ENCODE measurements around the gene FMO2.

Gene FMO2

DNA sequence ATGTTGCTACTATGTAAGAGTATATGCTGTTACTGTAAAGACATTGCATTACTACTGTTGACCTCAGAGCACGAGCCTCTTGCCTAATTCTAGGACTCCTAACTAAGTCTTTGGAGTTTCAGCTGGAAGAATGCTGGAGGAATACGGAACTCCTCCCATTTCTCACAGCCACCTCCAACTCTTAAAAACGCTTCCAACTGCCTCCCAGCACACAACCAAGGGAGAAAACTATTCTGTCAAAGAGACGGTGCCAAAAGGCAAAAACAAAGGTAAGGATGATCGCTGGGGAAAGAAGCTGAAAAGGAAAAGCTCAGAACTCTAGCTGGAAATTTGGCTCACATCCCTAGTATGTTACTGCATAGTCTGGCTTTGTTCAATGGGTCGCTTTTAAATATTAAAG lies at the start of gene FMO2:
TSS of gene FMO2 (plus strand) at position 210 of the 400 bp plus-strand sequence. CDS start 414 bp downstream, outside the sequence.
- Mint-ChIP-seq H3K9me3 (no peaks in the 10 kb centered on the region), H3K4me3 (no peak within 1 kb of the TSS), H3K27ac (no peak within 1 kb of the TSS), H3K36me3 (no peaks in the 10 kb centered on the region), H3K4me1 (no peaks in the 10 kb centered on the region), H3K27me3 (no peaks in the 10 kb centered on the region)
- no peak for ATAC-seq

- H3K27ac Mint-ChIP-seq = no peak overlapping the region
- no peak overlapping the region for H3K4me3 Mint-ChIP-seq
- no peaks in the 10 kb centered on the region for H3K36me3 Mint-ChIP-seq
- no peaks in the 10 kb centered on the region for H3K4me1 Mint-ChIP-seq
- H3K27me3 Mint-ChIP-seq = peaks cover 18% of the 10 kb centered on the region
- no peak for ATAC-seq
- H3K9me3 Mint-ChIP-seq = no peaks in the 10 kb centered on the region
Observed at GRCh38 chr1:171137580-171137979, 47.5 kb upstream of the FMO2 start.

GRCh38 chr1:171138980-171139379 lies 46.1 kb upstream of the FMO2 start:
- Mint-ChIP-seq H3K27ac (no peak overlapping the region), H3K36me3 (no peaks in the 10 kb centered on the region), H3K4me1 (no peaks in the 10 kb centered on the region), H3K27me3 (peaks cover 20% of the 10 kb centered on the region), H3K9me3 (no peaks in the 10 kb centered on the region), H3K4me3 (no peak overlapping the region)
- no peak for ATAC-seq

DNA sequence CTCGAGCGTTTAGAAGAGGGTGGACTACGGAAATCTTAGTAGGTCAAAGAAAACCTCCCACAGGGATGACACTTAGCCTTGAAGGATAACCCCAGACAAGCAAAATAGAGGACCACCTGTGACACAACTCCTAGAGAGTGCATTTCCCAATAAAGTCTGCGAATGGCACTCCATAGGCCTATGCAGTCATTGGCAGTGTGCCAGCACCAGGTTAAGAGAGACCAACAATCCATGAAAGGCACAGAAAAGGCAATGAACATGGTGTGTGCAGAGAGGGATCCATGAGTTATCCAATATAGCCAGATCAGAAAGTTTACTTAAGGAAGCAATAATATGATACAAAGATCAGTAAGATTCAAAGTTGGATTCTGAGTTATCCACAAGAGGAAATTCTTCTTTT lies 45.2 kb upstream of the FMO2 start:
- Mint-ChIP-seq H3K27me3 (peaks cover 29% of the 10 kb centered on the region), H3K4me3 (no peak overlapping the region), H3K4me1 (no peaks in the 10 kb centered on the region), H3K27ac (no peak overlapping the region), H3K9me3 (no peaks in the 10 kb centered on the region), H3K36me3 (no peaks in the 10 kb centered on the region)
- no peak for ATAC-seq

GRCh38 chr1:171140401-171140800 lies 44.7 kb upstream of the FMO2 start:
- Mint-ChIP-seq H3K27ac (no peak overlapping the region), H3K27me3 (peaks cover 34% of the 10 kb centered on the region), H3K4me1 (no peaks in the 10 kb centered on the region), H3K4me3 (no peak overlapping the region), H3K36me3 (no peaks in the 10 kb centered on the region), H3K9me3 (no peaks in the 10 kb centered on the region)
- no peak for ATAC-seq

DNA sequence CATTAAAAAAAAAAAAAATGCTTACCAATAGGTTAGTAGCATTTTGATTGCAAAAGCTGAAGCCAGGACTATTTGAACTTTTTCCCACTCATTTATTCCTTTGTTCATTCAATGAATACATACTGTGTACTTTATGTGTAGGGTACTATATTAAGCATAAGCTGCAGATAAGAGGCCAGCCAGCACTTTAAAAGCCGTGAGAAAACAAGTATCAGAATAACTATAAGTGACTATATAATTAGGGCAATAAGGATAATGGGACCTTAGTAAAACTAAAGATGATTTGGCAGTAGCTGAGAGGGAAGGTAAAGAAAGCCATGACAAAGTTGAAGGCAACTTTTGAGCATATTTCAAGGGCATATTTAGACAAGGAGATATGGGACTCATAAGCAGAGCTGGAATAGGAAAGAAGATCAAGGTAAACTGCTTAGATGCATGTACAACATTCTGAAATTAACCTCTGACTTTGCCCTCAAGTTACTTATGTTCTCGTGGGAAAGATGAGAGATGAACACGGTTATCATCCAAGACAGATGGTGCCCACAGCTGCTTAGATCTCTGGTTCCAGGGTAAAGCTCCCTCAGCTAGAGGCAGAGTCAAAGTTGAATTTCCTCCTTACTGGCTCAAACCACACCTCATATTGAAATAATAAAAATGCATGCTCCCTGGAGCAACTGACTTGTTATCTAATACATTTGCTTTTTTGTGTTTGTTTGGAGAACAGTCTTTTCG lies 44.0 kb upstream of the FMO2 start:
- H3K27ac Mint-ChIP-seq = no peak overlapping the region
- no peaks in the 10 kb centered on the region for H3K36me3 Mint-ChIP-seq
- H3K9me3 Mint-ChIP-seq = no peaks in the 10 kb centered on the region
- ATAC-seq = no peak
- H3K4me1 Mint-ChIP-seq = no peaks in the 10 kb centered on the region
- H3K27me3 Mint-ChIP-seq = peaks cover 34% of the 10 kb centered on the region
- no peak overlapping the region for H3K4me3 Mint-ChIP-seq

DNA sequence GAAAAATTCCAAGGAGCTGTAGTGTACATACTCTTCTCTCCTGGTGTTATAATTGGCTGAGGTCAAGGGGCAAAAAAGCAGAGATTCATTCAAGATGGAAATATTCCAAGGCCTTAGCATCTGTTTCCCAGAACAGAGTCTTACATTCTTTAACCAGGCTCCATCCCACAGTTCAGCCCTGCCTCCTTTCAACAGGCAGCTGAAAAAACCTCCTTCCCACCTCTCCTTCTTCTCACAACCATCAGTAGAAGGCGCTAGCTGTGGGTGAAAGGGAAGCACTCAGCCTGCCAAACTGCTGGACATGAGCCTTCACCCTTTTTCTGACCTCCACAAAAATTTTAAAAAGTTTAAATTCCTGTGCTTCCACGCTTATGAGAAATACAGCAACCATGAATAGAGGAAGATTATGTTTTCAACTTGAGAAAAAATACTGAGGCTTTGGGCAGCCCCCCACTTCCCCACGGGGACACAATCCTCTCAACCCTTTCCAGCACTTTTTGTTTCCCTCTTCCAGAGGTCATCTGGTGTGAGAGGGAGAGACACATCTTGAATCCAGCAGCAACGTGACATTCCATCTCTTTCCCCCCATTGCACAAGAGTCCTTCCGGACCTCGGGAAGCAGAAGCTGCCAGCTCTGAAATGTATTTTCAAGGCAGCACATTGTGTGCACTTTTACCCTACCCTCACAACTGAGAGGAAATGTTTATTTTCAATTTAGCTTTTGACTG lies 43.2 kb upstream of the FMO2 start:
- no peaks in the 10 kb centered on the region for H3K9me3 Mint-ChIP-seq
- ATAC-seq = no peak

DNA sequence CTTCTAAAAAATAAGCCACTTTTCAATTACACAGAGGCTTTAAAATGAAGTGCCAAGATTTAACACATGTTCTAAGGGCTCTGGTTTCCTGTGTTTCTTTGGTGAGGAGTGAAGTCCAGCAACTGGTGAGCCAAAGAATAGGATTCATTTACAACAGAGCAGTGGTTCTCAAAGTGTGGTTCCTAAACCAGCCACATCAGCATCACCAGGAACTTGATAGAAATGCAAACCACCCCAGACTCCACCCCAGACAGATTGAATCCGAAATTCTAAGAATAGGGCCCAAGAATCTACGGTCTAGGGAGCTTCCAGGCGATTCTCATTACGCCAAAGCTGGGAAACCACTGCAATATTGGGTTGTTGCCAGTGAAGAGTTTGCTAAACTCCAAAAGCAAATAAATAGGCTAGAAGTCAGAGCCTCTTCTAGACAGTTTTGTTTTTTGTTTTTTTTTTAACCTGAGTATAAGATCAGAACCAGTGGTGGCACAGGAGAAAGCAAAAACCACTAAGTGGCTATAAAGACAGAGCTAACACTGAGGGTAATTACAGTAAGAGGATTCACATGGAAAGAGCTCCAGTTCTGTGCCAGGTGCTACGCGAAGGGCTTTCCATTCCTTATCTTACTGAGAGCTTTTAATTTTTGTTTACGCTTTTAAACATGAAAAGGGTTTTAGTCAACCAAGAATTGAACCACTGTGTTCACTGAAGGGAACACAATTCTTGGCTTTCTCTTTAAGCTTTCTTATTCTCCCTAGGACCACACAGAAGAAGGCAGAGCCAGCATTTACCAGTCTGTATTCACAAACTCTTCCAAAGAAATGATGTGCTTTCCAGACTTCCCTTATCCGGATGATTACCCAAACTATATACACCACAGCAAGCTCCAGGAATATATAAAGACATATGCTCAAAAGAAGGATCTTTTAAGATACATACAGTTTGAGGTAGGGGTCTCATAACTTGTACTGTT lies 42.4 kb upstream of the FMO2 start:
- H3K27me3 Mint-ChIP-seq = peaks cover 24% of the 10 kb centered on the region
- H3K9me3 Mint-ChIP-seq = no peaks in the 10 kb centered on the region
- H3K27ac Mint-ChIP-seq = no peak overlapping the region
- no peak for ATAC-seq
- no peaks in the 10 kb centered on the region for H3K36me3 Mint-ChIP-seq
- H3K4me1 Mint-ChIP-seq = no peaks in the 10 kb centered on the region
- H3K4me3 Mint-ChIP-seq = no peak overlapping the region

More for the DNA sequence above, 43.2 kb upstream of the FMO2 start:
- Mint-ChIP-seq H3K27me3 (peaks cover 28% of the 10 kb centered on the region), H3K27ac (no peak overlapping the region), H3K36me3 (no peaks in the 10 kb centered on the region), H3K4me1 (no peaks in the 10 kb centered on the region), H3K4me3 (no peak overlapping the region)

GRCh38 chr1:171150156-171150555 lies 34.9 kb upstream of the FMO2 start:
- H3K4me1 Mint-ChIP-seq = no peaks in the 10 kb centered on the region
- peak overlapping the region; percentile 35 for H3K27ac Mint-ChIP-seq
- ATAC-seq = no peak

GRCh38 chr1:171152549-171152948 lies 32.6 kb upstream of the FMO2 start:
- H3K4me1 Mint-ChIP-seq = no peaks in the 10 kb centered on the region
- H3K27me3 Mint-ChIP-seq = peaks cover 6% of the 10 kb centered on the region
- H3K4me3 Mint-ChIP-seq = no peak overlapping the region
- no peaks in the 10 kb centered on the region for H3K36me3 Mint-ChIP-seq
- no peak for ATAC-seq
- no peak overlapping the region for H3K27ac Mint-ChIP-seq
- H3K9me3 Mint-ChIP-seq = no peaks in the 10 kb centered on the region

More at GRCh38 chr1:171150156-171150555, 34.9 kb upstream of the FMO2 start:
- H3K36me3 Mint-ChIP-seq = no peaks in the 10 kb centered on the region
- H3K4me3 Mint-ChIP-seq = no peak overlapping the region
- H3K9me3 Mint-ChIP-seq = no peaks in the 10 kb centered on the region
- peaks cover 9% of the 10 kb centered on the region for H3K27me3 Mint-ChIP-seq

- no peaks in the 10 kb centered on the region for H3K36me3 Mint-ChIP-seq
- H3K27ac Mint-ChIP-seq = no peak overlapping the region
- H3K4me3 Mint-ChIP-seq = no peak overlapping the region
- no peaks in the 10 kb centered on the region for H3K4me1 Mint-ChIP-seq
- H3K27me3 Mint-ChIP-seq = peaks cover 3% of the 10 kb centered on the region
- H3K9me3 Mint-ChIP-seq = no peaks in the 10 kb centered on the region
- no peak for ATAC-seq
Observed at GRCh38 chr1:171155484-171155883, 29.6 kb upstream of the FMO2 start.

DNA sequence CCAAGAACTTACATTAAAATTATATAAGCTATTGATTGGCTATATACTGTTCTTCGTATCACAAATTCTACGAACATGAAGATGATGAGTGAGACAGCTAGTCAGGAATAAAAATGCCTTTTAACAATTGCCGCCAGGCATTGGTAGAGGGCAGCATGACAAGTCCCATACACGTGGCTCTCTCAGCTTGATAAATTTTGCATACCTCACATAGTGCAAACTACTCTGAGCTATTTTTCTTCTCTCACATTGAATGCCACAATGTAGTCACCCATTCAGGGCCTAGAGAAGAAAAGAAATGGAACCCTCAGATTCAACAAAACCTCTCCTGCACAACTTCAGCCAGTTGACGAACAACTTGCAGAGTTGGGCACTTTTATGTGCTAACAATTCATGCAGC lies 27.0 kb upstream of the FMO2 start:
- Mint-ChIP-seq H3K4me3 (no peak overlapping the region), H3K9me3 (no peaks in the 10 kb centered on the region), H3K27ac (no peak overlapping the region), H3K27me3 (no peaks in the 10 kb centered on the region), H3K36me3 (no peaks in the 10 kb centered on the region), H3K4me1 (no peaks in the 10 kb centered on the region)
- ATAC-seq = no peak

DNA sequence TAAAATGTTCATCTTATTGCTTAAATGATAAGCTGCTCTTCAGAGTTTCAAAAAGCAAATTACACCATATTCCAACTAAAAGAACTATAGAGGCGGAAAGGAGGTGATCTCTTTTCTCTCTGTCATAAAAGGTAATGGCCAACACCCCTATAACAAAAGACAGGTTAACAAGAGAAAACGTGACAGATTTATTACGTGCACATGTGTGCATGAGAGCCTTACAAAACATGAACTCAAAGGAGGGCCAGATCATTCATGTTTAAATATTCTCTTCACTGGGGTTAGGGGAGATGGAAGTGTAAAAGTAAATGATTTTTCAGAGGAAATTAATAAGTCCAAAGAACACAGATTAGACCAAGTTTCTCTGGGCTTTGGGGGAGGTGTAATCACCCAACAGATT lies 26.5 kb upstream of the FMO2 start:
- no peak overlapping the region for H3K27ac Mint-ChIP-seq
- no peak for ATAC-seq
- no peaks in the 10 kb centered on the region for H3K36me3 Mint-ChIP-seq
- H3K4me1 Mint-ChIP-seq = no peaks in the 10 kb centered on the region
- no peaks in the 10 kb centered on the region for H3K9me3 Mint-ChIP-seq
- no peaks in the 10 kb centered on the region for H3K27me3 Mint-ChIP-seq
- H3K4me3 Mint-ChIP-seq = no peak overlapping the region

GRCh38 chr1:171159148-171159547 lies 26.0 kb upstream of the FMO2 start:
- Mint-ChIP-seq H3K9me3 (no peaks in the 10 kb centered on the region), H3K4me3 (no peak overlapping the region), H3K36me3 (no peaks in the 10 kb centered on the region), H3K27ac (no peak overlapping the region), H3K27me3 (no peaks in the 10 kb centered on the region), H3K4me1 (no peaks in the 10 kb centered on the region)
- no peak for ATAC-seq

DNA sequence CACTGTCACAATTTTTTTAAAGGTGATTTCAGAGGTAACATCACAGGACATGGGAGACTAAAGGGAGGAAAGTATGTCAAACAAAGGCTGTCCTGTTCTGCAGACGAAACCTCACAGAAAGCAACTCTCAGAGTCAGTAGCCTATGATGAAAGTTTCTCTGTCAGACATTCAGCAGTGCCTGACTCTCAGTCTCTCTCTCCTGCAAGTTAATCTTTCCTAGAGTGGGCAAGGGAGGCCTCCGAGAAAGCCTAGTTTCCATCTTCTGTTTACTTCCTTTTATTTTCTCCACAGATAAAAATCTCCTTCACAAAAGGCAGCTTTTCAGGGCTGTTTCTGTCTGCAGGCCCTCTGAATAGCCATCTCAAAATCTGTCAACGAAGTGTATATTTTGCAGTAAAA lies 24.9 kb upstream of the FMO2 start:
- no peaks in the 10 kb centered on the region for H3K9me3 Mint-ChIP-seq
- no peak overlapping the region for H3K27ac Mint-ChIP-seq
- H3K36me3 Mint-ChIP-seq = no peaks in the 10 kb centered on the region
- H3K4me1 Mint-ChIP-seq = no peaks in the 10 kb centered on the region
- H3K27me3 Mint-ChIP-seq = no peaks in the 10 kb centered on the region
- no peak for ATAC-seq
- no peak overlapping the region for H3K4me3 Mint-ChIP-seq

Measured in stimulated activated memory B cell treated with anti-CD40 and anti-IgM and Interleukin-4, amounts not matched to agents 10 μg/mL and 1 μg/mL and 100 μg/mL, for 72 hours (primary cell).